DND-41 (cell line): ENCODE data around the gene TMTC1.

Experiments
- ATAC-seq: fragments of 200-7000 bp; cut with Tn5 transposase; 3 replicates; pipeline ENCODE4 v1.9.1; 2021; ENCODE audit warnings: low read depth; ENCODE audit not compliant: insufficient read depth
- DNase-seq: peaks from one replicate; pipeline ENCODE4 v3.0.0-alpha.2; 2020
- H2AFZ ChIP-seq: 2 replicates; pipeline ENCODE4 v1.6.0; 2012; ENCODE audit warnings: low read depth, low read length
- H3K27ac ChIP-seq: 2 replicates; pipeline ENCODE4 v1.5.1; 2012; ENCODE audit warnings: low read length, inconsistent platforms
- H3K27me3 ChIP-seq: fragments of 200-600 bp; sonication (generic); 2 replicates; pipeline ENCODE4 v1.6.0; 2012; ENCODE audit warnings: low read length, mild to moderate bottlenecking, inconsistent platforms; ENCODE audit not compliant: insufficient read depth, poor library complexity
- H3K36me3 ChIP-seq: 2 replicates; pipeline ENCODE4 v1.5.1; 2012; ENCODE audit warnings: low read length, inconsistent platforms; ENCODE audit not compliant: insufficient read depth
- H3K4me1 ChIP-seq: 2 replicates; pipeline ENCODE4 v1.5.1; 2012; ENCODE audit warnings: mild to moderate bottlenecking, low read length; ENCODE audit not compliant: insufficient read depth
- H3K4me2 ChIP-seq: 2 replicates; pipeline ENCODE4 v1.6.0; 2012; ENCODE audit warnings: mild to moderate bottlenecking, moderate library complexity, low read length, inconsistent platforms; ENCODE audit not compliant: insufficient read depth
- H3K4me3 ChIP-seq, 2 experiments: fragments of 200-600 bp in 1 of 2; shearing (Covaris generic) in 1 of 2; 2 replicates each; pipeline ENCODE4 v1.5.1; 2012 to 2016; ENCODE audit warnings: inconsistent platforms in 2 of 2, low read length in 2 of 2, mild to moderate bottlenecking in 2 of 2, low read depth in 1 of 2, moderate library complexity in 1 of 2
- H3K79me2 ChIP-seq: 2 replicates; pipeline ENCODE4 v1.6.0; 2012; ENCODE audit warnings: low read length, inconsistent platforms; ENCODE audit not compliant: insufficient read depth
- H3K9ac ChIP-seq: 2 replicates; pipeline ENCODE4 v1.6.0; 2012; ENCODE audit warnings: low read depth, mild to moderate bottlenecking, inconsistent platforms, low read length, moderate library complexity
- H3K9me3 ChIP-seq: 2 replicates; pipeline ENCODE4 v1.5.1; 2012; ENCODE audit warnings: low read length, moderate library complexity, mild to moderate bottlenecking, inconsistent platforms; ENCODE audit not compliant: insufficient read depth, severe bottlenecking
- H4K20me1 ChIP-seq: 2 replicates; pipeline ENCODE4 v1.6.0; 2012; ENCODE audit warnings: low read length; ENCODE audit not compliant: insufficient read depth
- EZH2 ChIP-seq: IDR thresholded peaks from 3 replicates; pipeline ENCODE4 v1.6.1; 2012; ENCODE audit warnings: borderline replicate concordance, low read depth, mild to moderate bottlenecking, moderate library complexity, low read length, inconsistent platforms; ENCODE audit not compliant: severe bottlenecking
- TF ChIP-seq, protein P1 (sequence below): IDR thresholded peaks from 2 replicates; pipeline ENCODE4 v1.5.1; 2012; ENCODE audit warnings: borderline replicate concordance, low read length, moderate library complexity, mild to moderate bottlenecking; ENCODE audit not compliant: poor library complexity, severe bottlenecking; ENCODE audit errors: extremely low read depth

Gene TMTC1

DNA sequence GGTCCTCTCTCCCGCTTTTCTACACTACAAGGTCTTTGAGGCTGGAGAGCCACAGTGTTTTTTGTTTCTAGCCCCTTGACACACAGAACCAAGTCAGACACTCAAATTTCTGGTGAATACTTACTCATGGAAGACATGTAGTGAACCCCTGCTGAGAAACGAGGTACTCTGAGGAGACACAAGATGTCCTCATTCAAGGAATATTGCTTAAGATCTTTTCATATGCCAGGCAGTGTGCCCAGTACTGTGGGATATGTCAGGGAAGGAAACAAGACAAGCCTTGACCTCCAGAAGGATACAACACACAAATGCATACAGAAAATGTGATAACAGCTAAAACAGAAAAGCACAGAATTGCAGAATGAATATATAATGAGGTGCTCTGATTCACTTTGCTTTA lies 75.9 kb downstream of the TMTC1 start:
- no peak overlapping the region for H3K9ac ChIP-seq
- H3K36me3 ChIP-seq: no peaks in the 10 kb centered on the region
- DNase-seq (no peak), ATAC-seq (no peak)
- H3K27me3 ChIP-seq: peaks cover 3% of the 10 kb centered on the region
- no peaks in the 10 kb centered on the region for H3K9me3 ChIP-seq
- H2AFZ ChIP-seq: no peak overlapping the region
- no peak overlapping the region for H3K4me3 ChIP-seq
- H3K79me2 ChIP-seq: no peaks in the 10 kb centered on the region
- TF ChIP-seq, protein P1, sequence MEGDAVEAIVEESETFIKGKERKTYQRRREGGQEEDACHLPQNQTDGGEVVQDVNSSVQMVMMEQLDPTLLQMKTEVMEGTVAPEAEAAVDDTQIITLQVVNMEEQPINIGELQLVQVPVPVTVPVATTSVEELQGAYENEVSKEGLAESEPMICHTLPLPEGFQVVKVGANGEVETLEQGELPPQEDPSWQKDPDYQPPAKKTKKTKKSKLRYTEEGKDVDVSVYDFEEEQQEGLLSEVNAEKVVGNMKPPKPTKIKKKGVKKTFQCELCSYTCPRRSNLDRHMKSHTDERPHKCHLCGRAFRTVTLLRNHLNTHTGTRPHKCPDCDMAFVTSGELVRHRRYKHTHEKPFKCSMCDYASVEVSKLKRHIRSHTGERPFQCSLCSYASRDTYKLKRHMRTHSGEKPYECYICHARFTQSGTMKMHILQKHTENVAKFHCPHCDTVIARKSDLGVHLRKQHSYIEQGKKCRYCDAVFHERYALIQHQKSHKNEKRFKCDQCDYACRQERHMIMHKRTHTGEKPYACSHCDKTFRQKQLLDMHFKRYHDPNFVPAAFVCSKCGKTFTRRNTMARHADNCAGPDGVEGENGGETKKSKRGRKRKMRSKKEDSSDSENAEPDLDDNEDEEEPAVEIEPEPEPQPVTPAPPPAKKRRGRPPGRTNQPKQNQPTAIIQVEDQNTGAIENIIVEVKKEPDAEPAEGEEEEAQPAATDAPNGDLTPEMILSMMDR: no peak
- no peak for TF ChIP-seq EZH2
- no peaks in the 10 kb centered on the region for H4K20me1 ChIP-seq
- H3K4me2 ChIP-seq: no peak overlapping the region
- no peaks in the 10 kb centered on the region for H3K4me1 ChIP-seq
- no peak overlapping the region for H3K27ac ChIP-seq

DNA sequence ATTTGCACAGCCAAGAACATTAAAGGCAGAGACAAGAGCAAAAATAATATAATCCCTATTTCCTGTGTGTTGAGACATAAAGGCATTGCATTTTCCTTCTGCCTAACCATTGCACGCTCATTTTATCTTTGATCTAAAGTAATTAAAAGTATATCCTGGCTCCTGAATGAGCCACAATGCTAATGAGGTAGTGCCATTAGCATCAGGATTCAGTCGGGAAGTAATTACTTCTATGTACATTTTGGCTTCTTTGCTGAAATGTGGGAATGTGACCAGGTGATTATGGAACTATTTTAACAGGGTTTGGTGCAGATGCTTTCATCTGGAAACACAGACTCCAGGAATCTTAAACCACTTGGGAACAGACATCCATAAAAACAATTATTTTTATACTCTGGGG lies 77.4 kb downstream of the TMTC1 start:
- DNase-seq (no peak), ATAC-seq (no peak)
- Histone ChIP-seq H3K4me1 (no peaks in the 10 kb centered on the region), H3K27me3 (peaks cover 3% of the 10 kb centered on the region), H3K9me3 (no peaks in the 10 kb centered on the region), H3K79me2 (no peaks in the 10 kb centered on the region), H3K4me2 (no peak overlapping the region), H3K36me3 (no peaks in the 10 kb centered on the region), H2AFZ (no peak overlapping the region), H3K9ac (no peak overlapping the region), H3K27ac (no peak overlapping the region), H4K20me1 (no peaks in the 10 kb centered on the region), H3K4me3 (no peak overlapping the region)
- TF ChIP-seq, protein P1: no peak
- TF ChIP-seq EZH2: no peak

DNA sequence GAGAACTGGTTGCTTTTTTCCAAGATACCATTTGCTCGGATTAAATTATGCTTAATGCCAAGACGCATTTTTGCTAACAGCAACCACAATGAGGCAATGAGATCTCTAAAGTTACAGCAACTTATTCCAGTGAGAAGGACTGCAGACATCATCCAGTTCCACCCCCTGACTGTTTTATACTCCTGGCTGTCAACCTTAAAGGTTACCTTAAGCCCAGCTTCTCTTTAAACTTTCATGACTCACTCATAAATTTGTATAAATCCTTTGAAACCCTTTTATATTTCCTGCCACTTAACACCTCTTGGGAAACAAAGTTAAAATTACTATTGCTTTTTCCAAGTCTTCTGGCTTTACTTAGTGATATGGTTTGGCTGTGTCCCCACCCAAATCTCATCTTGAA lies 80.2 kb downstream of the TMTC1 start:
- Histone ChIP-seq H4K20me1 (no peaks in the 10 kb centered on the region), H3K36me3 (no peaks in the 10 kb centered on the region), H3K4me2 (no peak overlapping the region), H3K27me3 (peaks cover 3% of the 10 kb centered on the region), H3K79me2 (no peaks in the 10 kb centered on the region), H3K4me1 (no peaks in the 10 kb centered on the region), H3K4me3 (no peak overlapping the region), H3K9ac (no peak overlapping the region), H2AFZ (no peak overlapping the region), H3K27ac (no peak overlapping the region), H3K9me3 (no peaks in the 10 kb centered on the region)
- DNase-seq (no peak), ATAC-seq (no peak)
- no peak for TF ChIP-seq EZH2
- TF ChIP-seq, protein P1: no peak

DNA sequence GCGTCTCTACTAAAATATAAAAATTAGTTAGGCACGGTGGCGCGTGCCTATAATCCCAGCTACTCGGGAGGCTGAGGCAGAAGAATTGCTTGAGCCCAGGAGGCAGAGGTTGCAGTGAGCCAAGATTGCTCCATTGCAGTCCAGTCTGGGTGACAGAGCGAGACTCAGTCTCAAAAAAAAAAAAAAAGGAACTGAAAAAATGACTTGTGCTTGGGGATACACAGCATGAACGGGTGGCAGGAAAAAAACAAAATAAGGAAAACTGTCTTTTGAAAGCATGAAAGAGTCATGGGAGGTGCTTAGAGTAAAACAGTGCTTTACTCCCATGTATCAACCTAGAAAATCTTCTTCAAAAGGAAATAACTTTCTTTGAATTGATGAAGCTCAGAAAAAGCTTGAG lies 80.8 kb downstream of the TMTC1 start:
- H3K27ac ChIP-seq: no peak overlapping the region
- peaks cover 3% of the 10 kb centered on the region for H3K27me3 ChIP-seq
- H3K4me2 ChIP-seq: no peak overlapping the region
- no peak overlapping the region for H2AFZ ChIP-seq
- H3K36me3 ChIP-seq: no peaks in the 10 kb centered on the region
- no peak for ATAC-seq
- no peak overlapping the region for H3K4me3 ChIP-seq
- H3K79me2 ChIP-seq: no peaks in the 10 kb centered on the region
- no peaks in the 10 kb centered on the region for H3K4me1 ChIP-seq
- DNase-seq: no peak
- no peak overlapping the region for H3K9ac ChIP-seq
- no peaks in the 10 kb centered on the region for H3K9me3 ChIP-seq
- H4K20me1 ChIP-seq: no peaks in the 10 kb centered on the region
- TF ChIP-seq, protein P1: no peak
- no peak for TF ChIP-seq EZH2
